Urinary bladder (tissue), 4 donors: ENCODE measurements around the gene DNAAF8. TPM values are rescaled to one million over a fixed set of nuclear protein-coding genes. Genes with fewer than 3 reads are reported as not detected.

ENCODE experiments used
- DNase-seq: peaks from one replicate; pipeline ENCODE4 v3.0.0-alpha.2; 2015; ENCODE audit errors: extremely low spot score
- H3K27ac ChIP-seq: one replicate; pipeline ENCODE4 v1.5.1; 2013; ENCODE audit warnings: low read depth, mild to moderate bottlenecking, moderate library complexity
- H3K36me3 ChIP-seq: one replicate; pipeline ENCODE4 v1.6.1; 2013; ENCODE audit warnings: mild to moderate bottlenecking, moderate library complexity; ENCODE audit not compliant: insufficient read depth
- H3K4me1 ChIP-seq: one replicate; pipeline ENCODE4 v1.6.1; 2013; ENCODE audit warnings: mild to moderate bottlenecking, moderate library complexity; ENCODE audit not compliant: insufficient read depth
- H3K4me3 ChIP-seq: one replicate; pipeline ENCODE4 v1.5.1; 2013; ENCODE audit warnings: low read depth, low read length
- WGBS: extraction: QIAGEN DNeasy Blood & Tissue Kit; methylation state at CpG from one replicate; pipeline ENCODE4 v1.1.7; 2013; 5-methylcytosine and 5-hydroxymethylcytosine counted together
- polyA plus RNA-seq: library from polyadenylated mRNA; stranded (reverse); fragments of 200-250 nt; gene quantifications from one replicate; pipeline ENCODE4 v1.2.3, GENCODE V29; 2013
- total RNA-seq: library from RNA; depleted of rRNA; stranded (reverse); fragments of >200 nt; gene quantifications from one replicate; pipeline ENCODE4 v1.2.3, GENCODE V29; 2014
- donor health status: healthy with polysubstance abuse.
- donor health status: healthy.

Gene DNAAF8
- total RNA-seq (1.3 TPM), polyA plus RNA-seq (1.3 TPM)

- DNase-seq: peak; percentile 89
- under 1% methylated on average over 70 of the region's 70 CpGs for WGBS
- peak within 1 kb of the TSS; percentile 98 for H3K4me3 ChIP-seq
- no peaks in the 10 kb centered on the region for H3K36me3 ChIP-seq
- no peaks in the 10 kb centered on the region for H3K4me1 ChIP-seq
- no peak within 1 kb of the TSS for H3K27ac ChIP-seq
These were observed at the start of gene DNAAF8, which contains the start of gene ANKS3 for GRCh38 chr16:4734063-4734729. Gene DNAAF8 (plus strand): TSS chr16:4734537. CDS start chr16:4736515, 1,978 bp downstream. Gene ANKS3 (minus strand): TSS chr16:4734271. CDS start chr16:4730149, 4,122 bp downstream.

GRCh38 chr16:4684763-4685162 lies 49.6 kb upstream of the DNAAF8 start:
- DNase-seq: no peak
- H3K4me1 ChIP-seq: no peaks in the 10 kb centered on the region
- WGBS: 93% methylated on average over 13 of the region's 13 CpGs
- H3K36me3 ChIP-seq: peaks cover 7% of the 10 kb centered on the region
- H3K4me3 ChIP-seq: no peak overlapping the region
- H3K27ac ChIP-seq: no peak overlapping the region

DNA sequence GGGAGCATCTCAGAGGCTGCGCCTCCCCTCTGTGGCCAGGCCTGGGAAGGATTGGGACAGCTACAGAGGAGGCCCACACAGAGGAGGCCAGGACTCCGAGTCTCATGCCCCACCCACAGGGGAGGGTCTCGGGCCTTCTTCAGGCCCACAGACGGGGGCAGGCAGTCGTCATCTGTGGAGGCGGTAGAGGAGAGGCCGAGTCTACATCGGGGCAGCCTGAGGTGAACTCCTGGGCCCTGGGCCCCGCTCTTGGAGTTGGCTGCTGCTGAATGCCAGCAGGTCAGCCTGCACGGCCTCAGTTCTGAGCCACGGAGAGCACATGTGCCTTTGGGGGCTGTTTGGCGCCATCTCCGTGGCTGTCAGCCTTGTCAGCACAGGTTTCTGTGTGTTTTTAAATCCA lies 49.0 kb upstream of the DNAAF8 start:
- peaks cover 7% of the 10 kb centered on the region for H3K36me3 ChIP-seq
- WGBS: 87% methylated on average over 13 of the region's 13 CpGs
- H3K4me3 ChIP-seq: no peak overlapping the region
- no peak for DNase-seq
- no peak overlapping the region for H3K27ac ChIP-seq
- no peaks in the 10 kb centered on the region for H3K4me1 ChIP-seq

DNA sequence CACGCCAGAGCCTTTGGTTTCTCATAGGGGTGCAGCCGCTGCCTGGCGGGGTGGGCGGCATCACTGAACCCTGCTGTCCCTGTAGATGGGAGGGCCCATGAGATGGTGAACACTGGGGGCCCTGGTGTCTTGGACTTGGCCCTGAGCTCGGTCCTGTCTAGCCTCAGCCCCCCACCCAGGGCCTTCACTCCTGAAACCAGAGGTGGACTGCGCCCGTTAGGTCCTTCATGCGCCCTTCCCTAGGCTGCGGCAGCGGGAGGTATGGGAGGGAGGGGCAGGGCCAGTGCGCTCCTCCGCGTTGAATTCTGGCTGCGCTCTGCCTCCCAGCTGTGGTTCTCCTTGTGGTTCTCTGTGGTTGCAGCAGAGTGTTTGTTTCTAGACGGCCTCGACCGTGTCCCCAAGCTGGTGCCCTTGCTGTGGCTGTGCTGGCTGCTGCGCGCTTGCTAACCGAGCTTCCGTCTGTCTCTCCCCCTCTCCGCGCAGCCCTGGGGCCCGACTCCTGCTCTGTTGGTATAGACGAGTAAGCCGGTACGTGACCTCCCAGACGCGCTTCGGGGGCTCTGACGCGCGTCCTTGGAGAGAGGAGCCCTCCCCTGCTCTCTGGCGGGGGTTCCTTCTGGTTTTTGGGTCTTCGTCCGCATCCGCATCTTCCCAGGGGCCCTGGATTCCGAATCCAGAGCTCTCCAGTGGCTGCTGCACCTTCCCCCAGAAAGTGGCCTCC lies 48.4 kb upstream of the DNAAF8 start:
- no peak for DNase-seq
- 93% methylated on average over 38 of the region's 38 CpGs for WGBS
- Histone ChIP-seq H3K4me1 (no peaks in the 10 kb centered on the region), H3K36me3 (peaks cover 7% of the 10 kb centered on the region), H3K4me3 (no peak overlapping the region), H3K27ac (no peak overlapping the region)

DNA sequence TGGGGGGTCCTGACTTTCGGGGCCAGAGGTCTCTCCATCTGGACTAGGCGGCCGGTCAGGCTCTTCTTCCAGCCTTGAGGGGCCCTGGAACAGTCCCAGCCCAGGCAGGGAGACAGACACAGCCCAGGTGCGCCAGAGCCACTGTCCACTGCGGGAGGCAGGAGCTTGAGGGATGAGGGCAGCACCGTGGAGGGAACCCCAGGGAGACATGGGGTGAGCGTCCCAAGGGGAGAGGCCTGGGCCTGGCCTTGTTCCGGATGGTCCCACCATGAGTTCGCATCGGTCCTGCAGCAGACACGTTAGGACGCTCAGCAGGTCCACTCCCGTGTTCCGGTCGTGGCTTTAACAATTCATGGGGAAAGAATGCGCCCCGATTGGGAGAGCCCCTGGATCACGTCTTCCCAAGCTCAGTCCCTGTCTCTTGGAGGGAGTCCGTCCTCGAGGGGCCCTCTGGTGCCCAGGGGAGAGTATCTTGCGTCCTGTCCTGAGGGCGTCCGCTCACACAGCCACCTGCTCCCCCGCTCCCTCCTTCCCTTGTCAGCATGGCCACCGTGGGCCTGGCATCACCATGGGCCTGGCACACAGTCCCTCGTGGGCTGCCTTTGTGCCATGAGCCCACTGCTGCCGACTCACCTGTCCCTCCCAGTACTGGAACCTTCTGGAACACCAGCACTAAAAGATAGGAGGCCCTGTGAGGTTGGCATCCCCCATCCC lies 47.7 kb upstream of the DNAAF8 start:
- Histone ChIP-seq H3K27ac (no peak overlapping the region), H3K4me3 (no peak overlapping the region), H3K4me1 (no peaks in the 10 kb centered on the region), H3K36me3 (peaks cover 7% of the 10 kb centered on the region)
- WGBS: 91% methylated on average over 27 of the region's 27 CpGs
- no peak for DNase-seq

GRCh38 chr16:4687416-4687815 lies 46.9 kb upstream of the DNAAF8 start:
- Histone ChIP-seq H3K27ac (no peak overlapping the region), H3K36me3 (peaks cover 7% of the 10 kb centered on the region), H3K4me3 (no peak overlapping the region), H3K4me1 (no peaks in the 10 kb centered on the region)
- WGBS: 80% methylated on average over 8 of the region's 8 CpGs
- DNase-seq: no peak

GRCh38 chr16:4687946-4688673 lies 46.2 kb upstream of the DNAAF8 start:
- Histone ChIP-seq H3K27ac (no peak overlapping the region), H3K4me3 (no peak overlapping the region), H3K4me1 (no peaks in the 10 kb centered on the region), H3K36me3 (peaks cover 2% of the 10 kb centered on the region)
- DNase-seq: no peak
- 92% methylated on average over 39 of the region's 39 CpGs for WGBS

GRCh38 chr16:4688674-4689045 lies 45.7 kb upstream of the DNAAF8 start:
- Histone ChIP-seq H3K4me3 (no peak overlapping the region), H3K4me1 (no peaks in the 10 kb centered on the region), H3K36me3 (peaks cover 2% of the 10 kb centered on the region), H3K27ac (no peak overlapping the region)
- no peak for DNase-seq
- WGBS: 90% methylated on average over 22 of the region's 22 CpGs

DNA sequence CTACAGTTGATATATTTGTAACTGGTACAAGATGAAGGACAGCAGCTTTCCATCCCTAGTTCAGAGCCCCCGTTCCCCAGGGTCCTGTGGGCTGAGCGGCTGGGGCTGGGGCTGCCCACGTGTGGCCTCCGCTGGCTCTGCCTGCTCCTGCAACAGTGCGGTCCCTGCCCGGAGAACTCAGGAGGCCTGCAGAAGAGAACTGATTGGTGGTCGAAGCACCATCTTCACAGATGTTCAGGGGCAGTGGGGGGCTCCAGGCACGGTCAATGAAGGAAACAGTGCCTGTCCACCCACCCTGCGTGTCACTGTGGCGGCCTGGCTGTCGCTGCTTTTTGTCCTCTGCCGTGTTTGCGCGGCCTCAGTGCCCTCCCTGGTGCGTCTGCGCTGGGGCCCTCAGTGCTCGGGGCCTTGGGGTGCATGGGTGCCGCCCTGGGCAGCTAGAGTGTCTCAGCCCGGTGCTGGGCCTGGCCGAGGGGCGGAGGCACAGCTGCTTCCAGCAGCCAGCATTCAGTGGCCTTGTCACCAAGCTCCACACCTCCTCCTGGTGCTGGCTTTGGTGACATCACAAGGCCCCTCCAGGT lies 45.2 kb upstream of the DNAAF8 start:
- H3K36me3 ChIP-seq: peaks cover 2% of the 10 kb centered on the region
- no peak for DNase-seq

GRCh38 chr16:4689864-4690704 lies 44.3 kb upstream of the DNAAF8 start:
- Histone ChIP-seq H3K4me1 (no peaks in the 10 kb centered on the region), H3K36me3 (peaks cover 2% of the 10 kb centered on the region), H3K27ac (no peak overlapping the region), H3K4me3 (no peak overlapping the region)
- DNase-seq: no peak
- 85% methylated on average over 31 of the region's 31 CpGs for WGBS

More for the DNA sequence above, 45.2 kb upstream of the DNAAF8 start:
- H3K27ac ChIP-seq: no peak overlapping the region
- H3K4me1 ChIP-seq: no peaks in the 10 kb centered on the region
- no peak overlapping the region for H3K4me3 ChIP-seq
- WGBS: 90% methylated on average over 21 of the region's 21 CpGs

- Histone ChIP-seq H3K27ac (no peak overlapping the region), H3K36me3 (peaks cover 2% of the 10 kb centered on the region), H3K4me1 (no peaks in the 10 kb centered on the region), H3K4me3 (no peak overlapping the region)
- WGBS: 76% methylated on average over 19 of the region's 19 CpGs
- no peak for DNase-seq
These were observed 43.2 kb upstream of the DNAAF8 start for GRCh38 chr16:4690946-4691665.
